IPS DF 19.7 (cell line): Measurements from ENCODE around the gene NRP1.
A peak's percentile ranks its signal among the peaks of the same experiment; 100 is the strongest.

Source experiments
- DNase-seq: peaks from one replicate; pipeline ENCODE4 v3.0.0-alpha.2; 2013; ENCODE audit warnings: low read depth, low spot score

The NRP1 gene

GRCh38 chr10:33349268-33349667, 14.8 kb upstream of the NRP1 start:
- DNase-seq: no peak

GRCh38 chr10:33347211-33347610, 12.7 kb upstream of the NRP1 start:
- DNase-seq: no peak

GRCh38 chr10:33345236-33345635, 10.8 kb upstream of the NRP1 start:
- DNase-seq: no peak

DNA sequence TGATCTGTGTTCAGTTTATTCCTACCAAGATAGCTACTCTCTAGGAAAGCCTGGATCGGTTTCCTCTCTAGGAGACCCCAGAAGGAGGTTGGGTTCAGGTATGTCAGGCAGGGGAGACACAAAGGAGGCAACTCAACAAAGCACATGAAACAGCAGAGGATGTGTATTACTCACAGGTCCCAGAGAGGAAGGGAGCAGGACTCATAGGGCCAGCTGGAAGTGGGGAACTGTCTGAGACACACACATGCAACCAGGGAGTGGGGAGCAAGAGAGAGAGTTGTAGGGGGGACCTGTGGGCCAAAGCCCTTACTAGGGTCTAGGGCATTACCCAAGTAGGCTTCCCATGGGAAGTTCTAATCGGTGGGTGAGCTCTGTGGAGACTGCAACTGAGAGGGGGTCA, 10.2 kb upstream of the NRP1 start:
- DNase-seq: no peak

DNA sequence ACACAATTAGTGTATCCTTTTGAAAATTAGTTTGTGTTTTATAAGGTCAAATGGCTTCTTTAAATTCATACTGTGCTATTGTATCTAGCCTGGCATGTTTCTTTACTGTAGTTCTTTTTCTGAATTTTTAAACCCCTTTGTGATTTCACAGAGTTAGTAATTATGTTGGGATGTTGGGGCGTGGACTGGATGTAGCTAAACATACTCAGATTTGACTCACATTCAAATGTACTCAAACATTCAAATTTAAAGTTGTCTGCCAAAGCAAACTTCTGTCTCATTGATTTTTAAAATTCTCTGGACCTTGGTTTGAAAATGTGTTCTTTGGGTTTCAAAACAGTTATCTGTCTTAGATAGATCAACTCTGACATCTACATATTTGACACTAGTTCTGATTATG, 7.2 kb upstream of the NRP1 start:
- no peak for DNase-seq

- DNase-seq: no peak
These were observed 3.0 kb upstream of the NRP1 start for GRCh38 chr10:33337326-33337957.

DNA sequence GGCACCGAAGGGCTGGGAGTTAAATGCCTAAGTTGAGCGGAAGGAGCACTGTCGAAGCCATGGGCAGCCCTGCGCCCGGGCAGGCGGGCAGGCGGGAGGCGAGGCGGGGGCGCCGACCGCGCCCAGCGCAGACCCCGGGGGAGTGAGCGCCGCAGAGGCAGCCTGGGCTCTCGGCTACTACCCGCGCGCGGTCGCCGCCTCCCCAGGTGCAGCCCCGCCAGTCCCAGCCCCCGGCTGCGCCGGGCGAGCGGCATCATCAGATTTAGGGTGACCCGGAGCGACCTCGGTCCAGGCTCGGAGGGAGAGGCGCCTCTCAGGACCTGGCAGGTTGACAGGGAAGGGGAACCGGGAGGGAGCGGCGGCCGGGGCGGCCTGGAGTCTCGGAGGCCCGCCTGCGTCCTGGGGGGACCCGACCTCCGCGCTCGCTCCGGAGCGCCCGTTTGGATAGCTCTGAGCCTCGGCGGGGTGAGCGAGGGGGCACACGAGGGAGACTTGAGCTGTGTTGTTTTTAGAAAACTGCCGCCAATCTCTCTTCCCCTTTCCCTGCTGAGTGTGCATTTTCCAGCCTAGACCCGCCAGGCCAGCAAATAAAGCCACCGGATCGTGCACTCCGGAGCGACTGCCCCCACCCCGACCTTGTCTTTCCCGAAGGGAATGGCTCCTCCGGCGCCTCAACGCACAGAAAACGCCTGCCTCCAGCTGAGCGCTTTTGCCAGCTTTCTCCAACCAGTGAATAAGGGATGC, 2.3 kb upstream of the NRP1 start:
- no peak for DNase-seq

GRCh38 chr10:33335801-33336581, 1.5 kb upstream of the NRP1 start:
- DNase-seq: no peak

DNA sequence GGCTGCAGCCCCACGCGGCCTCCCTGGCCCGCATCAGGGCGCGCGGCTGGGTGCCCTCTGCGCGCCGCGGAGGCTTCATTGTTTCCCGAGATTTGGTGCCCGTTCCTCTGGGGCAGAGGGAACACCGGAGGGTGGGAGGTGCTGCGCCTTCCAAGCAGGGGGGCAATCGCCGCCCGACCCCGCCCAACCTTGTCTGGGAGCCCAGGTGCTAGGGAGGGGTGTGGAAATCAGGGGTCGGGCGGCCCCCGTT, 1.0 kb upstream of the NRP1 start:
- no peak for DNase-seq

- DNase-seq: no peak
These were observed 511 bp upstream of the NRP1 start for GRCh38 chr10:33334805-33335550.

DNA sequence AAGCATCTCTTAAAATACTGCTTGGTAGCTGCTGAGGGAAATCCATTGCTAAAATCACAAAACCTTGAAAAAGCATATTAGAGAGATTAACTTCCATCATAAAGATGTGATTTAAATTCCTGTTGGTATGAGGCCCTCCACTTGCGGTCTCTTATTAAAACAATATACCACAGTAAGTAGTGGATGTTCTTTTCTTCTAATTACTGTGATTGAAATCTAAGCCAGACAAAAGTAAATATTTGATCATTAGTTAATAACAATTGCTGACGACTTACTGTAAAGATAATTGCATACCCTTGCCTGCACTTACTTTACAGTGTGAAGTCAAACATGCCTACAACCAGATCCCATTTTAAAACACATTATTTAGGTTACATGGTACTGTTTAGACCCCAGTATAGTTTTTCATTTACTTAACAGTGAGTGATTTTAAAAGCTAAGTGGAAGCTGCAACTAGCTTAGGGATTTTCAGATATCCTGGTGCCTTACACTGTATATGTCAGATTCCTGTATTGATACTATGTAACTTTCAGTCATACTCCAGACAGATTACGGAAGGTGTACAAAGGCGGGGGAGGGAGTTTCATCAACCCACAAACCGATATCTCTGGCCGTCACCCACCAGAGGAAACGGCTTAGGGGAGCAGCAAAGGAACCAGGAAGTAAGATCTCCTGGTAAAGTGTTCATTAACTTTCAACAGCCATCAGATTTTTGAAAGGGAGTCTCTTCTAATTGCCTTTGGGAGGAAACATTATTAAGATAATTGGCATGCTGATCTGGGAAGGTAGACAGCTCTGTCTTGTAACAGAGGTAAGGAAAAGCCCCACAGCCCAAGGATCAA, 986 bp downstream of the NRP1 start:
- no peak for DNase-seq

GRCh38 chr10:33332183-33333065, 2.0 kb downstream of the NRP1 start:
- no peak for DNase-seq

GRCh38 chr10:33331379-33331694, 3.1 kb downstream of the NRP1 start:
- no peak for DNase-seq

DNA sequence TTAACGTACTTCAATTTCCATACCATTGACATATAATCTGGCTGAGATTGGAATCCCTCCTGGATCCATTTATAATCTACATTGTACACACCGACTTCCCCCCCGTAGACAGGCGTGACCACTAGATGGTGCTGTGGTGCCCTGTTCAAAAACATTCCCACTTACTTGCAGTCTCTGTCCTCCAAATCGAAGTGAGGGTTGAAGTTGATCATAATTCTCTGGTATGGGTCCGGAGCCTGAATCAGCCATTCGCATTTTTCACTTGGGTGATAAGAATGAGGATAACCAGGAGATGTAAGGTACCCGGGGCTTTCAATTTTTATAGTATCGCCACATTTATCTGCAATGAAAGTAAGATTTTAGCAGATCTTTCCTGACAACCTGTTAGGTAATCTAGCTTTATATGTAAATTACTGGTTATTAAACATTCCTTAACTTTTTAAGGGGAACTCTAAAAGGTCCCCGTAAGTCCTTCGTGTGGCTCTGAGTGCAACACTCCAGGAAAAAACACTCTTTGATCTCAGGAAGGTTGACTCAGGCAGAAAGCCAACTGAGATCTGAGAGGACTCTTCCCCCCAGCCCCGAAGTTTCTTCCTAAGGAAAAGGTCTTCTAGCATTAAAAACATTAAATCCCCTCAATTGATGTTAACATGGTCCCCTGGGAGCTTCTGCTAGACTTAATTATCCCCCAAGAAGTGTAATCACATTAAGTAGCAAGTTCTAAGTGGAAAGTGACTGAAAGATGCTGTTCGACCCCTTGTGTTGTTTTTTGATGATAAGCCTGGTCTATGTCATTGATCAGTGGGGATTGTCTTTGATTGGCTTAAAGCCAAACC, 3.7 kb downstream of the NRP1 start:
- DNase-seq: peak; percentile 45

DNA sequence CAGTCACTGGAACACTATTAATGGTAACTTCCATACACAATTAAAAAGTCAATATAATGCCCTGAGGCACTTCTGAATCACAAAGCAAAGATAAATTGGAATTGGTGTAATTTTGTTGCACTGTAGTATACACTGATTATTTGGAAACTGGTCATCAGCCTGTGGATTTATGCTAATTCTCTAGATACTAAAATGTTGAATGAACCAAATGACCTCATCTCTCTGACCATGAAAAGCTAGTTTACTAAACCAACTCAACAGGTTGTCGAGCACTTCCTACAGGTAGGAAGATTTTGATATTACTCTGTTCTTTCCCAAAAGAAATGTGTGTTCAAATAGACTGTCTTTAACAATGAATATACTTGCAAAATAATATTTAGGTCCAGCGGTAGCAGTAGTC, 5.3 kb downstream of the NRP1 start:
- no peak for DNase-seq

DNA sequence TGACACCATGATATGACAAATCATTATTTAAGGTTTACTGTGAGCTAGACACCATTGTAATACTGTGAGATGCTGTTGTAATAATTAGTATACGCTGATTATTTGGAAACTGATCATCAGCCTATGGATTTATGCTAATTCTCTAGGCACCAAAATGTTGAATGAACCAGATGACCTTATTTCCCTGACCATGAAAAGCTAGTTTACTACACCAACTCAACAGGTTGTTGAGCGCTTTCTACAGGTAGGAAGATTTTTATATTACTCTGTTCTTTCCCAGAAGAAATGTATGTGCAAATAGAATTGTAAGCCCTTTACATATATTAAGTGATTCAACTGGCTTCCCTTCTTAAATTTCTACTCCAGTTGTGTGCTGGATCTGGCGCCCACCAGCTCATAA, 6.2 kb downstream of the NRP1 start:
- no peak for DNase-seq

DNA sequence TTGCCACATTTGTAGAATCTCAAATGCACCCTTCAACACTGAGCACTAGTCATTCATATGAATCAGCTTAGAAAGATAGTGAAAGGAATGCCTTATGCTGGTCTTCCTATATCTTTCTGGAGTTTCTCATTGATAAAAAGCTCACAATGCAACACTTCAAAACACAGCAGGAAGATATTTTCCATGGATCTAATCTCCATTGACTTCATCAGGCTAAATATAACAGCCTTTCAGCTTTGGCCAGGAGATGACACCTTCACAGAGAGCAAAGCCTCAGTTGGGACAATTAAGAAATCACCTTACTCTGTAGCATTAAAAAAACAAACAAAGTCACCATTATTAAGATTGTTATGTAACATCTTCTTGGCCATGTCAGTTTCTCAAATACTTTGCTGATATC, 6.7 kb downstream of the NRP1 start:
- no peak for DNase-seq

GRCh38 chr10:33326933-33327332, 7.5 kb downstream of the NRP1 start:
- no peak for DNase-seq

- DNase-seq: no peak
These were observed 8.5 kb downstream of the NRP1 start for GRCh38 chr10:33325929-33326328.

DNA sequence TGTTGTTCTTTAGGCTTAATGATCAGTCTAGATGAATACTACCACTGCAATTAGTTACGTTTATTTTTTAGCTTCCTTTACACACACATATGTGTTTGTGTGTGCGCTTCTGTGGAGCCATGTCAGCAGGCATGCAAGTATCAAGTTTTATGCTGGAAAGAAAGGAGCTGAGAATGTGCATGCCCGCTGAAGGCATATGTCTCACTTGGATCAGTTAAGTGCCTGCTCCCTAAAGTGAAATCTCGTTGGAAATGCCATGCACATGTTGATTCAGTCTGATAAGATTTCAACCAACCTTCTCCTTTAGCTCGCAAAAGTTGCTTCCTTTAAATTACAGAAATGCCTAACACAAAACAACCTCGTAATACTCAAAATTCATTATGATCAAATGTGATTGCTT, 10.7 kb downstream of the NRP1 start:
- no peak for DNase-seq
